A549 (cell line): ENCODE results near the gene LRRC38.

Experiments used
- HEYL ChIP-seq: fragments of 250-450 bp; sonication (Bioruptor Pico); IDR thresholded peaks from 2 replicates; pipeline ENCODE4 v1.8.0; 2021; ENCODE audit warnings: mild to moderate bottlenecking, moderate library complexity
- POLR2A ChIP-seq: IDR thresholded peaks from 2 replicates; pipeline ENCODE4 v1.6.1; 2012; ENCODE audit warnings: mild to moderate bottlenecking, low read length
- RFX5 ChIP-seq: fragments of 450-650 bp; IDR thresholded peaks from 2 replicates; pipeline ENCODE4 v1.7.1; 2014; ENCODE audit warnings: antibody characterized with exemption, mild to moderate bottlenecking, moderate library complexity
- SMC3 ChIP-seq: fragments of >200 bp; sonication (Bioruptor Twin); formaldehyde crosslinking; IDR thresholded peaks from 3 replicates; pipeline ENCODE4 v1.6.1; 2018; ENCODE audit warnings: inconsistent platforms
- TF ChIP-seq, protein P1 (sequence below): fragments of >200 bp; sonication (Bioruptor Twin); formaldehyde crosslinking; IDR thresholded peaks from 3 replicates; pipeline ENCODE4 v1.5.1; 2016

DNA sequence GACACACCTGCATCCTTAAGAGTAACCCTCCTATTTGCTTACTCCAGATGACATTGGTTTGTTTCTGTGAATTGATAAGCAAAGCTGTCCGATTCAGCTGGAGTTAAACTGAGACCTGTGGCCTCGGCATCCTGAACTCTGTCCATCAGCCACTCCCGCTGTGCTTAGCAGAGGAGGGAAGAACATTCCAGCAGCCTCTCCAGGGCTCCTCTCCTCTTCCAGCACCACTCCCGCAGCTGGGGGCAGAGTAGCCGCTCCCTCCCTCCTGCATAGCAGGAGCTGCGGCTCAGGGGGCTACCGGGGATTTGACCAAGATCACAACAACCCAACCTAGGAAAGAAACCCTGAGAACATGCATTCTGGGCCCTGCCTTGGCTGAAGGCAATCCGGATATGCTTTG, 8.8 kb downstream of the LRRC38 start:
- TF ChIP-seq, protein P1, sequence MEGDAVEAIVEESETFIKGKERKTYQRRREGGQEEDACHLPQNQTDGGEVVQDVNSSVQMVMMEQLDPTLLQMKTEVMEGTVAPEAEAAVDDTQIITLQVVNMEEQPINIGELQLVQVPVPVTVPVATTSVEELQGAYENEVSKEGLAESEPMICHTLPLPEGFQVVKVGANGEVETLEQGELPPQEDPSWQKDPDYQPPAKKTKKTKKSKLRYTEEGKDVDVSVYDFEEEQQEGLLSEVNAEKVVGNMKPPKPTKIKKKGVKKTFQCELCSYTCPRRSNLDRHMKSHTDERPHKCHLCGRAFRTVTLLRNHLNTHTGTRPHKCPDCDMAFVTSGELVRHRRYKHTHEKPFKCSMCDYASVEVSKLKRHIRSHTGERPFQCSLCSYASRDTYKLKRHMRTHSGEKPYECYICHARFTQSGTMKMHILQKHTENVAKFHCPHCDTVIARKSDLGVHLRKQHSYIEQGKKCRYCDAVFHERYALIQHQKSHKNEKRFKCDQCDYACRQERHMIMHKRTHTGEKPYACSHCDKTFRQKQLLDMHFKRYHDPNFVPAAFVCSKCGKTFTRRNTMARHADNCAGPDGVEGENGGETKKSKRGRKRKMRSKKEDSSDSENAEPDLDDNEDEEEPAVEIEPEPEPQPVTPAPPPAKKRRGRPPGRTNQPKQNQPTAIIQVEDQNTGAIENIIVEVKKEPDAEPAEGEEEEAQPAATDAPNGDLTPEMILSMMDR = no peak
- TF ChIP-seq SMC3 (no peak), POLR2A (no peak), HEYL (no peak), RFX5 (no peak)
